ENCODE results near the gene CCDC183.
"Not testable (repeated sequence)": the region's sequence is repeated elsewhere in the genome, so short reads cannot be mapped to it uniquely, and the experiment has no call there.

The CCDC183 gene

DNA sequence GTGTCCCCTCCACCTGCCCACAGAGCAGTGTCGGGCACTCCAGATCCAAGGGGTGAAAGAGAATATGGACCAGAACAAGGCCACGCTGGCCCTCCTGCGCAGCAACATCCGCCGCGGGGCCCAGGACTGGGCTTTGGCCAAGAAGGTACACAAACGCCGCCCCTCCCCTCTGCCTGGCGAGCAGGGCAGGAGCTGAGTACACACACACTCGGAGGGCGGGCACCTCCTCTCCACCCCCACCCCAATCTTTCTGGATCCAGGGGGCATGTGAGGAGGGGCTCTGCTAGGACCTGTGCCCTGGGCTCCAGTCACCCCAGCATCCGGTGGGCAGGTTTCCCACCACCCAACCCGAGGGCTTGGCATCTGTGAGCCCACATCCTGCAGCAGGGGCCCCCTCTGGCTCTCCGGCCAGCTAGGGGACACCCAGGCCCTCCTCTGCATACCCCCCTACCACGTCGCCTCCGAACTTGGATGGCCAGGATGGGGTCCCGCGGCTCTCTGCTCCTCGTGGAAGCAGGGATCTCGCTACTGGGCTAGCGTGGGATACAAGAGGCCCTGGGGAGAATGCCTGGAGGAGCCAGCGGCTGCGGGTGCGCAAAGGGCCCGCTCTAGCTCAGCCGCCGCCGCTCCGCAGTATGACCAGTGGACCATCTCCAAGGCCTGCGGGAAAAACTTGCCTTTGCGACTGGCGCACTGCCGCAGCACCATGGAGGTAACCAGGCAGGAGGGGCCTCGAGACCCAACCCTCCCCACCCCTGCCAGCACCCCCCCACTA, 3.1 kb downstream of the CCDC183 start:
- no peak overlapping the region for H3K9ac ChIP-seq (ENCODE audit: low read depth, low read length, poor library complexity, severe bottlenecking)
- no peaks in the 10 kb centered on the region for H3K79me2 ChIP-seq (ENCODE audit: insufficient read depth, low read length)
- no peaks in the 10 kb centered on the region for H4K20me1 ChIP-seq (ENCODE audit: insufficient read depth, low read length, poor library complexity, severe bottlenecking)
- H2AFZ ChIP-seq (ENCODE audit: low read length) = no peak overlapping the region
- H3K36me3 ChIP-seq (ENCODE audit: insufficient read depth, low read length) = no peaks in the 10 kb centered on the region
- peak overlapping the region; percentile 82 for H3K4me2 ChIP-seq (ENCODE audit: low read depth, low read length, poor library complexity, severe bottlenecking)
- no peak for TF ChIP-seq EZH2phosphoT487 (IDR thresholded peaks at IDR 0.05; ENCODE audit: borderline replicate concordance)
- TF ChIP-seq, protein P1, sequence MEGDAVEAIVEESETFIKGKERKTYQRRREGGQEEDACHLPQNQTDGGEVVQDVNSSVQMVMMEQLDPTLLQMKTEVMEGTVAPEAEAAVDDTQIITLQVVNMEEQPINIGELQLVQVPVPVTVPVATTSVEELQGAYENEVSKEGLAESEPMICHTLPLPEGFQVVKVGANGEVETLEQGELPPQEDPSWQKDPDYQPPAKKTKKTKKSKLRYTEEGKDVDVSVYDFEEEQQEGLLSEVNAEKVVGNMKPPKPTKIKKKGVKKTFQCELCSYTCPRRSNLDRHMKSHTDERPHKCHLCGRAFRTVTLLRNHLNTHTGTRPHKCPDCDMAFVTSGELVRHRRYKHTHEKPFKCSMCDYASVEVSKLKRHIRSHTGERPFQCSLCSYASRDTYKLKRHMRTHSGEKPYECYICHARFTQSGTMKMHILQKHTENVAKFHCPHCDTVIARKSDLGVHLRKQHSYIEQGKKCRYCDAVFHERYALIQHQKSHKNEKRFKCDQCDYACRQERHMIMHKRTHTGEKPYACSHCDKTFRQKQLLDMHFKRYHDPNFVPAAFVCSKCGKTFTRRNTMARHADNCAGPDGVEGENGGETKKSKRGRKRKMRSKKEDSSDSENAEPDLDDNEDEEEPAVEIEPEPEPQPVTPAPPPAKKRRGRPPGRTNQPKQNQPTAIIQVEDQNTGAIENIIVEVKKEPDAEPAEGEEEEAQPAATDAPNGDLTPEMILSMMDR (conservative IDR thresholded peaks at IDR 0.05; ENCODE audit: low read length) = no peak
- H3K4me1 ChIP-seq (ENCODE audit: insufficient read depth, low read length, poor library complexity, severe bottlenecking) = peaks cover 5% of the 10 kb centered on the region
- H3K27me3 ChIP-seq (ENCODE audit: insufficient read depth, low read length, poor library complexity, severe bottlenecking) = no peaks in the 10 kb centered on the region
- peak overlapping the region; percentile 42 for H3K4me3 ChIP-seq (ENCODE audit: low read length, poor library complexity, severe bottlenecking)
- H3F3A ChIP-seq (ENCODE audit: low read depth) = no peaks in the 10 kb centered on the region
- no peaks in the 10 kb centered on the region for H3K9me2 ChIP-seq (replicated peaks; ENCODE audit: low read depth, low read length)
- no peaks in the 10 kb centered on the region for H3K9me3 ChIP-seq (ENCODE audit: insufficient read depth, low read depth, low read length)

DNA sequence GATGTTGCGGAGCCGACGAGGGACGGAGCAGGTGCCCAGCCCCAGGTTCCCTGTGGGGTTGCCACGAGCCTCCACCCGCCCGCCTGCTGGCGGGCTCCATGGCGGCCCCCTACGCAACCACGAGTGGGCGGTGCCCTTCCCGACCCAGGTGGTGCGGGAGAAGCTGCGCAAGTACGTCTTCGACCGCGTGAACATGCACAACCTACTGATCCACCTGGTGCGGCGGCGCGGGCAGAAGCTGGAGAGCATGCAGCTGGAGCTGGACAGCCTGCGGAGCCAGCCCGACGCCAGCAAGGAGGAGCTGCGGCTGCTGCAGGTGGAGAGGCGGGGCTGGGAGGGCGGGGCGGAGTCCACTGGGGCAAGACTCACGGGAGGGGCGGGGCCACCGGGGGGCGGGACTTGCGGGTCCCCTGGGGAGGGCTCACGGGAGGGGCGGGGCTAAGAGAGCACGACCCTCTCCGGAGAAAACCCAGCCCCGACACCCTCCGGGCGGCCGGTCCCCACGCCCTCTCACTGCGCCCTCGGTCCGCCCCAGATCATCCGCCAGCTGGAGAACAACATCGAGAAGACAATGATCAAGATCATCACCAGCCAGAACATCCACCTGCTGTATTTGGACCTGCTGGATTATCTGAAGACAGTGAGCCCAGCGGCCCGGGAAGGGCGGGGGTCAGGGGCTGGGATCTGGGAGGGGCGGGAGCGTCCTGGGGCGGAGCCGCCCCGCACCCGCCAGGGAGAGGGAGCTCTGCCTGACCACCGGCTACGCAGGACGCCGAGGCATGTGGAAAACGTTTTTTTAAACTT, 3.9 kb downstream of the CCDC183 start:
- H2AFZ ChIP-seq (ENCODE audit: low read length) = peak overlapping the region; percentile 88
- no peaks in the 10 kb centered on the region for H3K79me2 ChIP-seq (ENCODE audit: insufficient read depth, low read length)
- H3K9me2 ChIP-seq (replicated peaks; ENCODE audit: low read depth, low read length) = no peaks in the 10 kb centered on the region
- no peaks in the 10 kb centered on the region for H3K9me3 ChIP-seq (ENCODE audit: insufficient read depth, low read depth, low read length)
- H4K20me1 ChIP-seq (ENCODE audit: insufficient read depth, low read length, poor library complexity, severe bottlenecking) = no peaks in the 10 kb centered on the region
- H3K27me3 ChIP-seq (ENCODE audit: insufficient read depth, low read length, poor library complexity, severe bottlenecking) = no peaks in the 10 kb centered on the region
- H3F3A ChIP-seq (ENCODE audit: low read depth) = no peaks in the 10 kb centered on the region
- TF ChIP-seq, protein P1 (conservative IDR thresholded peaks at IDR 0.05; ENCODE audit: low read length) = no peak
- TF ChIP-seq EZH2phosphoT487 (IDR thresholded peaks at IDR 0.05; ENCODE audit: borderline replicate concordance) = no peak
- H3K4me2 ChIP-seq (ENCODE audit: low read depth, low read length, poor library complexity, severe bottlenecking) = peak overlapping the region; percentile 82
- H3K36me3 ChIP-seq (ENCODE audit: insufficient read depth, low read length) = no peaks in the 10 kb centered on the region
- peak overlapping the region; percentile 36 for H3K9ac ChIP-seq (ENCODE audit: low read depth, low read length, poor library complexity, severe bottlenecking)
- H3K4me1 ChIP-seq (ENCODE audit: insufficient read depth, low read length, poor library complexity, severe bottlenecking) = peaks cover 5% of the 10 kb centered on the region
- peak overlapping the region; percentile 69 for H3K4me3 ChIP-seq (ENCODE audit: low read length, poor library complexity, severe bottlenecking)

DNA sequence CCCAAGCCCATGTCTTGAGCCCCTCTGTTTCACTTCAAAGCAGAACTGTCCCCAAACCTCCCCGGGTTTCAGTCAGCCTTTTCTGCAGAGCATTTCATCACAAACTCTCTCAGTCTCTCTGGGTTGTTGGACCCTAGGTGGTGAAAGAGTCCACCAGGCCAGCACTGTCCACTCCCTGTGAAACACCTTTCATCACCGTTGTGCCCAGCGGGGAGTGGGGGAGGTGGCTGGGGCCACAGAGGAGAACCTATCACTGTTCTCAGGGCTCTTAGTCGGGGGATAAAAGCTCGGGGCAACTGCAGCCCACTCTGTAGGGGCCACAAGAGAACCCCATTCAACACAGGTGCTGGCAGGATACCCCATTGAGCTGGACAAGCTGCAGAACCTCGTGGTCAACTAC, 6.2 kb downstream of the CCDC183 start:
- Histone ChIP-seq H3F3A (ENCODE audit: low read depth) (no peaks in the 10 kb centered on the region), H2AFZ (ENCODE audit: low read length) (no peak overlapping the region), H3K9ac (ENCODE audit: low read depth, low read length, poor library complexity, severe bottlenecking) (no peak overlapping the region), H3K36me3 (ENCODE audit: insufficient read depth, low read length) (no peaks in the 10 kb centered on the region), H3K27me3 (ENCODE audit: insufficient read depth, low read length, poor library complexity, severe bottlenecking) (no peaks in the 10 kb centered on the region), H3K79me2 (ENCODE audit: insufficient read depth, low read length) (peaks cover 19% of the 10 kb centered on the region), H3K4me1 (ENCODE audit: insufficient read depth, low read length, poor library complexity, severe bottlenecking) (peaks cover 18% of the 10 kb centered on the region), H3K9me2 (replicated peaks; ENCODE audit: low read depth, low read length) (no peaks in the 10 kb centered on the region), H3K9me3 (ENCODE audit: insufficient read depth, low read depth, low read length) (no peaks in the 10 kb centered on the region), H4K20me1 (ENCODE audit: insufficient read depth, low read length, poor library complexity, severe bottlenecking) (peaks cover 11% of the 10 kb centered on the region), H3K4me3 (ENCODE audit: low read length, poor library complexity, severe bottlenecking) (no peak overlapping the region), H3K4me2 (ENCODE audit: low read depth, low read length, poor library complexity, severe bottlenecking) (no peak overlapping the region)
- TF ChIP-seq EZH2phosphoT487 (IDR thresholded peaks at IDR 0.05; ENCODE audit: borderline replicate concordance) = no peak
- TF ChIP-seq, protein P1 (conservative IDR thresholded peaks at IDR 0.05; ENCODE audit: low read length) = no peak

DNA sequence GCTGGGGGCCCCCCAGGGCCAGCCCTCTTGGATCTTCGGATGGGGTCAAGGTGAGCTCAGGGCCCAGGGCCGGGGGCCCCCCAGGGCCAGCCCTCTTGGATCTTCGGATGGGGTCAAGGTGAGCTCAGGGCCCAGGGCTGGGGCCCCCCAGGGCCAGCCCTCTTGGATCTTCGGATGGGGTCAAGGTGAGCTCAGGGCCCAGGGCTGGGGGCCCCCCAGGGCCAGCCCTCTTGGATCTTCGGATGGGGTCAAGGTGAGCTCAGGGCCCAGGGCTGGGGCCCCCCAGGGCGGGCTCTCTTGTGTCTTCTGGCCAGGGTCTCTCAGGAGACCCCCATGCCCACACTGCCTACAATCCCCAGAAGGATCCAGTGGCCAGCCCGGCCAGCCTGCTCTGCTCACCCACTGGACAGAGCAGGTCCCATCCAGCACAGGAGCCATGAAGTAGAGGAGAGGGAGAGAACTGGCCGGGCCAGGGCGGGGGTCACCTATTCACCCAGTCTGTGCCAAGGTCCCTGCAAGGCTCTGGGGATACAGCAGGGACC, 6.9 kb downstream of the CCDC183 start:
- not testable (repeated sequence) for H3F3A ChIP-seq (ENCODE audit: low read depth); H3K4me3 ChIP-seq (ENCODE audit: low read length, poor library complexity, severe bottlenecking); H3K4me2 ChIP-seq (ENCODE audit: low read depth, low read length, poor library complexity, severe bottlenecking); H3K9me2 ChIP-seq (replicated peaks; ENCODE audit: low read depth, low read length); H3K9ac ChIP-seq (ENCODE audit: low read depth, low read length, poor library complexity, severe bottlenecking); H3K9me3 ChIP-seq (ENCODE audit: insufficient read depth, low read depth, low read length); H3K27me3 ChIP-seq (ENCODE audit: insufficient read depth, low read length, poor library complexity, severe bottlenecking); H3K36me3 ChIP-seq (ENCODE audit: insufficient read depth, low read length); H2AFZ ChIP-seq (ENCODE audit: low read length)
- Histone ChIP-seq H4K20me1 (ENCODE audit: insufficient read depth, low read length, poor library complexity, severe bottlenecking) (peaks cover 11% of the 10 kb centered on the region), H3K4me1 (ENCODE audit: insufficient read depth, low read length, poor library complexity, severe bottlenecking) (peaks cover 20% of the 10 kb centered on the region), H3K79me2 (ENCODE audit: insufficient read depth, low read length) (peaks cover 21% of the 10 kb centered on the region)
